ENCODE data around the gene RBM33.

DNA sequence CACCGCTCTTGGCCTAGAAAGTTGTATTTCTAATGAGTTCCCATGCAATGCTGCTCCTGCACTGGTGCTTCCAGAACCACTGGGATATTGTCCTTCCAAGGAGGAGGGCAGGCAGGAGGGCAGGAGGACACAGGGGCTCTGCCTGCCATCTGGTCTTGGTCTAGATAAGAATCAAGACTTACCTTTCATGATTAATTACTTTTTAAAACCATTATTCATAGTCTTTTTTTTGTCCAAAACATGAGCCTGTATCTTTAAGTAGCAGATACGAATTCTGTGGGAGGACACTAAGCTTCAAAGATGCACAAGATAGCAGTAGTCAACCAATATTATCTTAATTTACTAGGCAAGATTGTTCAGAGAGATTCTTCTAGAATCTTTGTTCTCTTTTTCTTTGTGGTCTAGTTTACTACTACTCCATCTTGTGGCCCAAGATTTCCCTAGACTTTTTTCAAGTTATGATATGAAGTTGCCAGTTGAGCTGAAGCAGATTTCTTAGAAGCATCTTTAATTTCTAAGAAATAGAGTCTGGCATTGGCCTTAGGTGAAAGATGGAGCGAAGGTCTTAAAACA lies 57.6 kb downstream of the RBM33 start:
- TF ChIP-seq, protein P1, sequence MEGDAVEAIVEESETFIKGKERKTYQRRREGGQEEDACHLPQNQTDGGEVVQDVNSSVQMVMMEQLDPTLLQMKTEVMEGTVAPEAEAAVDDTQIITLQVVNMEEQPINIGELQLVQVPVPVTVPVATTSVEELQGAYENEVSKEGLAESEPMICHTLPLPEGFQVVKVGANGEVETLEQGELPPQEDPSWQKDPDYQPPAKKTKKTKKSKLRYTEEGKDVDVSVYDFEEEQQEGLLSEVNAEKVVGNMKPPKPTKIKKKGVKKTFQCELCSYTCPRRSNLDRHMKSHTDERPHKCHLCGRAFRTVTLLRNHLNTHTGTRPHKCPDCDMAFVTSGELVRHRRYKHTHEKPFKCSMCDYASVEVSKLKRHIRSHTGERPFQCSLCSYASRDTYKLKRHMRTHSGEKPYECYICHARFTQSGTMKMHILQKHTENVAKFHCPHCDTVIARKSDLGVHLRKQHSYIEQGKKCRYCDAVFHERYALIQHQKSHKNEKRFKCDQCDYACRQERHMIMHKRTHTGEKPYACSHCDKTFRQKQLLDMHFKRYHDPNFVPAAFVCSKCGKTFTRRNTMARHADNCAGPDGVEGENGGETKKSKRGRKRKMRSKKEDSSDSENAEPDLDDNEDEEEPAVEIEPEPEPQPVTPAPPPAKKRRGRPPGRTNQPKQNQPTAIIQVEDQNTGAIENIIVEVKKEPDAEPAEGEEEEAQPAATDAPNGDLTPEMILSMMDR (conservative IDR thresholded peaks at IDR 0.05; ENCODE audit: low read depth, low read length) = no peak
- no peak for TF ChIP-seq EZH2 (IDR thresholded peaks at IDR 0.05; ENCODE audit: borderline replicate concordance, low read depth, low read length, poor library complexity, severe bottlenecking)
